Neutrophil (primary cell): ENCODE measurements around the gene QRFP.

Experiments
- H3K27ac ChIP-seq: fragments of 200-600 bp; sonication (generic); 2 replicates; pipeline ENCODE4 v1.5.1; 2016; ENCODE audit warnings: mild to moderate bottlenecking, moderate library complexity
- H3K27me3 ChIP-seq: fragments of 200-600 bp; sonication (generic); 2 replicates; pipeline ENCODE4 v1.6.0; 2016; ENCODE audit warnings: mild to moderate bottlenecking
- H3K36me3 ChIP-seq: fragments of 200-600 bp; sonication (generic); 2 replicates; pipeline ENCODE4 v1.5.1; 2017
- H3K4me1 ChIP-seq, 2 experiments: fragments of 200-600 bp in 1 of 2; sonication (generic) in 1 of 2; 1 replicate in 1 of 2; 2 replicates in 1 of 2; pipeline versions ENCODE4 v1.5.1 to v1.6.1; 2013 to 2016; ENCODE audit warnings: low read depth in 1 of 2, low read length in 1 of 2, mild to moderate bottlenecking in 1 of 2, moderate library complexity in 1 of 2; ENCODE audit not compliant: control insufficient read depth in 1 of 2, insufficient read depth in 1 of 2
- H3K4me3 ChIP-seq, 2 experiments: fragments of 200-600 bp in 1 of 2; sonication (generic) in 1 of 2; 1 replicate in 1 of 2; 2 replicates in 1 of 2; pipeline ENCODE4 v1.5.1; 2013 to 2016; ENCODE audit warnings: low read depth in 1 of 2, low read length in 1 of 2, mild to moderate bottlenecking in 1 of 2, moderate library complexity in 1 of 2
- H3K9me3 ChIP-seq: fragments of 200-600 bp; sonication (generic); 2 replicates; pipeline ENCODE4 v1.5.1; 2016
- CTCF ChIP-seq: fragments of 200-600 bp; sonication (generic); IDR thresholded peaks from 2 replicates; pipeline ENCODE4 v1.5.1; 2016; ENCODE audit warnings: antibody characterized with exemption

Gene QRFP

GRCh38 chr9:130896233-130897014 lies at the start of gene QRFP:
Gene QRFP (minus strand): TSS chr9:130896812. CDS start chr9:130893838, 2,974 bp downstream.
- no peak for TF ChIP-seq CTCF
- no peak within 1 kb of the TSS for H3K4me3 ChIP-seq
- H3K9me3 ChIP-seq, result no peaks in the 10 kb centered on the region
- H3K36me3 ChIP-seq, result no peaks in the 10 kb centered on the region
- H3K4me1 ChIP-seq, result peaks cover 15 to 19% of the 10 kb centered on the region in 2 experiments
- peaks cover 10% of the 10 kb centered on the region for H3K27me3 ChIP-seq
- H3K27ac ChIP-seq, result no peak within 1 kb of the TSS

- TF ChIP-seq CTCF, result no peak
- H3K9me3 ChIP-seq, result no peaks in the 10 kb centered on the region
- H3K36me3 ChIP-seq, result no peaks in the 10 kb centered on the region
- no peak overlapping the region for H3K27ac ChIP-seq
- no peaks in the 10 kb centered on the region for H3K4me1 ChIP-seq
- H3K4me3 ChIP-seq, result no peak overlapping the region
- H3K27me3 ChIP-seq, result peaks cover 66% of the 10 kb centered on the region
These were observed 48.6 kb upstream of the QRFP start for GRCh38 chr9:130945173-130945572.

GRCh38 chr9:130944510-130945058 lies 48.0 kb upstream of the QRFP start:
- H3K4me3 ChIP-seq, result no peak overlapping the region
- peaks cover 68% of the 10 kb centered on the region for H3K27me3 ChIP-seq
- no peaks in the 10 kb centered on the region for H3K4me1 ChIP-seq
- H3K27ac ChIP-seq, result no peak overlapping the region
- H3K36me3 ChIP-seq, result no peaks in the 10 kb centered on the region
- TF ChIP-seq CTCF, result no peak
- no peaks in the 10 kb centered on the region for H3K9me3 ChIP-seq

GRCh38 chr9:130943777-130944176 lies 47.2 kb upstream of the QRFP start:
- H3K27me3 ChIP-seq, result peaks cover 71% of the 10 kb centered on the region
- H3K4me3 ChIP-seq, result no peak overlapping the region

GRCh38 chr9:130943221-130943620 lies 46.6 kb upstream of the QRFP start:
- H3K4me3 ChIP-seq, result no peak overlapping the region
- TF ChIP-seq CTCF, result no peak
- peaks cover 6 to 8% of the 10 kb centered on the region in 2 experiments for H3K4me1 ChIP-seq
- no peaks in the 10 kb centered on the region for H3K9me3 ChIP-seq
- no peak overlapping the region for H3K27ac ChIP-seq
- H3K27me3 ChIP-seq, result peaks cover 74% of the 10 kb centered on the region
- H3K36me3 ChIP-seq, result no peaks in the 10 kb centered on the region

More at GRCh38 chr9:130943777-130944176, 47.2 kb upstream of the QRFP start:
- no peaks in the 10 kb centered on the region for H3K9me3 ChIP-seq
- no peak overlapping the region for H3K27ac ChIP-seq
- TF ChIP-seq CTCF, result no peak
- peaks cover 6 to 8% of the 10 kb centered on the region in 2 experiments for H3K4me1 ChIP-seq
- no peaks in the 10 kb centered on the region for H3K36me3 ChIP-seq
